ENCODE measurements around the gene ZBTB20. TPM values are rescaled to one million over a fixed set of nuclear protein-coding genes. Genes with fewer than 3 reads are reported as not detected.

ZBTB20 gene
- total RNA-seq, 4 donors from 2014 or later: 148 to 242 (median 188) TPM

- Histone ChIP-seq H3K4me3 (replicated peaks in 1 of 3) (no peak overlapping the region), H3K9me3 (no peaks in the 10 kb centered on the region), H3K27me3 (no peaks in the 10 kb centered on the region), H3K4me1 (peaks cover 9 to 10% of the 10 kb centered on the region in 2 donors), H3K36me3 (no peaks in the 10 kb centered on the region), H3K27ac (no peak overlapping the region)
- intact Hi-C loops (cut with DNase I): no loop called here
- DNase-seq: no peak
- TF ChIP-seq POLR2A (IDR thresholded peaks at IDR 0.05): no peak
- TF ChIP-seq, protein P1, sequence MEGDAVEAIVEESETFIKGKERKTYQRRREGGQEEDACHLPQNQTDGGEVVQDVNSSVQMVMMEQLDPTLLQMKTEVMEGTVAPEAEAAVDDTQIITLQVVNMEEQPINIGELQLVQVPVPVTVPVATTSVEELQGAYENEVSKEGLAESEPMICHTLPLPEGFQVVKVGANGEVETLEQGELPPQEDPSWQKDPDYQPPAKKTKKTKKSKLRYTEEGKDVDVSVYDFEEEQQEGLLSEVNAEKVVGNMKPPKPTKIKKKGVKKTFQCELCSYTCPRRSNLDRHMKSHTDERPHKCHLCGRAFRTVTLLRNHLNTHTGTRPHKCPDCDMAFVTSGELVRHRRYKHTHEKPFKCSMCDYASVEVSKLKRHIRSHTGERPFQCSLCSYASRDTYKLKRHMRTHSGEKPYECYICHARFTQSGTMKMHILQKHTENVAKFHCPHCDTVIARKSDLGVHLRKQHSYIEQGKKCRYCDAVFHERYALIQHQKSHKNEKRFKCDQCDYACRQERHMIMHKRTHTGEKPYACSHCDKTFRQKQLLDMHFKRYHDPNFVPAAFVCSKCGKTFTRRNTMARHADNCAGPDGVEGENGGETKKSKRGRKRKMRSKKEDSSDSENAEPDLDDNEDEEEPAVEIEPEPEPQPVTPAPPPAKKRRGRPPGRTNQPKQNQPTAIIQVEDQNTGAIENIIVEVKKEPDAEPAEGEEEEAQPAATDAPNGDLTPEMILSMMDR (IDR thresholded peaks at IDR 0.05): no peak
- WGBS, 2 donors: 96 to 97% methylated on average over 2 of the region's 2 CpGs
Measured at GRCh38 chr3:114770874-114771273, 376.2 kb downstream of the ZBTB20 start.

GRCh38 chr3:114764056-114764492 lies 383.0 kb downstream of the ZBTB20 start:
- Histone ChIP-seq H3K27ac (no peak overlapping the region), H3K27me3 (no peaks in the 10 kb centered on the region), H3K36me3 (no peaks in the 10 kb centered on the region), H3K9me3 (no peaks in the 10 kb centered on the region), H3K4me3 (replicated peaks in 1 of 3) (no peak overlapping the region), H3K4me1 (peaks cover 18 to 25% of the 10 kb centered on the region in 2 donors)
- DNase-seq: peak; percentile 15 to 25
- 31 to 39% methylated on average over 4 of the region's 4 CpGs for WGBS, 2 donors
- intact Hi-C loops (cut with DNase I): no loop called here
- TF ChIP-seq, protein P1 (IDR thresholded peaks at IDR 0.05): no peak
- no peak for TF ChIP-seq POLR2A (IDR thresholded peaks at IDR 0.05)

- DNase-seq: peak; percentile 45 to 48
- peak overlapping the region in 1 of 3 donors; percentile 11 for H3K27ac ChIP-seq
- intact Hi-C loops (cut with DNase I): no loop called here
Measured at GRCh38 chr3:114762144-114762543, 384.9 kb downstream of the ZBTB20 start.

DNA sequence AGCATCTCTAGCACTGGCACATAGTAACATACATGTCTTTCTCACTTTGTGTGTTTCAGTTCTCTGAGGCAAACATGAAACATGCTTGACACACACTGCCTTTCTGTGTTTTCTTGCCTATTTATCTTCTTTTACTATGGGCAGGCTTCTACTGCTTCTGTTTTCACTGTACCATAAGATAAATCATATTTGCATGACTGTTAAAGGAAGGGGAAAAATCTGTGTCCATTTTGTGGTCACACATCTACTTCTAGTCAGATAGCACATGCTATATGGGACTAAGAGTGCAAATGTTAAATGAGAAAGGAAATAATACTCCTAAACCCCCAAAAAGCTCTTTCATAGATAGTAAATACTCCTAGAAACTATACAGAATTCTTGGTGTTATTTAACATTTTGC lies 386.4 kb downstream of the ZBTB20 start:
- no peak for DNase-seq
- no peaks in the 10 kb centered on the region for H3K9me3 ChIP-seq
- peaks cover 17 to 33% of the 10 kb centered on the region in 2 donors for H3K4me1 ChIP-seq
- H3K4me3 ChIP-seq (replicated peaks in 1 of 3): no peak overlapping the region
- no peak overlapping the region for H3K27ac ChIP-seq
- TF ChIP-seq, protein P1 (IDR thresholded peaks at IDR 0.05): no peak
- TF ChIP-seq POLR2A (IDR thresholded peaks at IDR 0.05): no peak
- no peaks in the 10 kb centered on the region for H3K27me3 ChIP-seq
- intact Hi-C loops (cut with DNase I): no loop called here
- no peaks in the 10 kb centered on the region for H3K36me3 ChIP-seq

More at GRCh38 chr3:114762144-114762543, 384.9 kb downstream of the ZBTB20 start:
- H3K36me3 ChIP-seq: no peaks in the 10 kb centered on the region
- no peaks in the 10 kb centered on the region for H3K27me3 ChIP-seq
- WGBS, 2 donors: 39 to 56% methylated on average over 1 of the region's 1 CpG
- peaks cover 21 to 35% of the 10 kb centered on the region in 2 donors for H3K4me1 ChIP-seq
- TF ChIP-seq, protein P1 (IDR thresholded peaks at IDR 0.05): no peak
- no peak for TF ChIP-seq POLR2A (IDR thresholded peaks at IDR 0.05)
- no peak overlapping the region for H3K4me3 ChIP-seq (replicated peaks in 1 of 3)
- H3K9me3 ChIP-seq: no peaks in the 10 kb centered on the region

GRCh38 chr3:114758831-114759699 lies 388.0 kb downstream of the ZBTB20 start:
- Histone ChIP-seq H3K4me1 (peaks cover 17 to 26% of the 10 kb centered on the region in 2 donors), H3K9me3 (no peaks in the 10 kb centered on the region), H3K27ac (peak overlapping the region; percentile 26 to 75 (median 63)), H3K27me3 (no peaks in the 10 kb centered on the region), H3K36me3 (no peaks in the 10 kb centered on the region), H3K4me3 (replicated peaks in 1 of 3) (peak overlapping the region; percentile 1 to 18 (median 8))
- intact Hi-C loops (cut with DNase I): no loop called here
- TF ChIP-seq, protein P1 (IDR thresholded peaks at IDR 0.05): no peak
- TF ChIP-seq POLR2A (IDR thresholded peaks at IDR 0.05): no peak
- no peak for DNase-seq
- 41 to 44% methylated on average over 8 of the region's 8 CpGs for WGBS, 2 donors

Measured in thyroid gland (tissue), 4 donors.